ENCODE data around the gene MCC.

DNA sequence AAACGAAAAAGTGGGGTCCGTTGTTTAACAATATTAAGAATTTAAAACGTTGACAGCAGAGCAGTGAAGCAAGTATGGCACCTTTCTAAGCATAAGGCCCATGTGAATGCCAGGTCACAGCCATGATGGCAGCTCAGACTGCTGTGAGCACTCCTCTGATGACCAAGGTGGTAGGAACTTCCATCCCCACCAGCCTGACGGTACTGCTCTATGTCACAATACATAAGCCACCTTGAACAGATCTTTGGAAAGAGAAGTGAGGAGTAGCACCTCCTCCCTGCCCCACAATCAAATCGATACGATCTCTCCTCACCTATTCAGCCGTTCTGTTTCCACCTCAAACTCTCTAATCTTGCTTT is 405.7 kb downstream of the MCC start:
- TF ChIP-seq SPI1 (IDR thresholded peaks at IDR 0.05; ENCODE audit: low read depth, low read length) (no peak), POLR2AphosphoS5 (IDR thresholded peaks at IDR 0.05; ENCODE audit: low read depth, low read length) (no peak), POLR2A (IDR thresholded peaks at IDR 0.05; ENCODE audit: low read depth, low read length) (no peak), TAF1 (IDR thresholded peaks at IDR 0.05; ENCODE audit: low read depth, low read length) (no peak), PAX5 (IDR thresholded peaks at IDR 0.05; ENCODE audit: insufficient read depth, low read length, severe bottlenecking) (no peak), POU2F2 (IDR thresholded peaks at IDR 0.05; ENCODE audit: low read depth, low read length) (no peak)

Data from GM12891 (cell line).